Measurements from ENCODE around the gene NTM.

GRCh38 chr11:131546218-131546895, 175.9 kb downstream of the NTM start:
- TF ChIP-seq CTCF (optimal IDR thresholded peaks at IDR 0.05 in 1 of 3, IDR thresholded peaks at IDR 0.05 in 1 of 3, conservative IDR thresholded peaks at IDR 0.05 in 1 of 3; ENCODE audit: extremely low read depth in 1 of 3, insufficient read depth in 2 of 3, low read length in 3 of 3) (no peak), EZH2 (IDR thresholded peaks at IDR 0.05; ENCODE audit: low read length) (no peak)
